Panc1 (cell line): ENCODE results near the gene SLC14A1. TPM values are rescaled to one million over a fixed set of nuclear protein-coding genes. Genes with fewer than 3 reads are reported as not detected.
A peak's percentile ranks its signal among the peaks of the same experiment; 100 is the strongest.

Experiments used
- ATAC-seq: fragments of 200-7000 bp; cut with Tn5 transposase; 2 replicates; pipeline ENCODE4 v1.9.1; 2020; ENCODE audit warnings: mild to moderate bottlenecking, moderate library complexity
- BruUV-seq: library from RNA; stranded (reverse); fragments of 400-500 nt; replicated peaks from 2 replicates; lab custom pipeline; 2021; lab: Mats Ljungman, UMichigan
- CTCF ChIA-PET: fragments of 300-600 bp; sonication (Branson Sonifier 250); formaldehyde crosslinking; loops from one replicate; lab custom pipeline; 2022; ENCODE audit warnings: antibody characterized with exemption; lab: Charles Lee
- POLR2A ChIA-PET: fragments of 300-600 bp; sonication (Branson Sonifier 250); formaldehyde crosslinking; loops from one replicate; lab custom pipeline; 2022; ENCODE audit warnings: antibody characterized with exemption; lab: Charles Lee
- DNase-seq: peaks from one replicate; pipeline ENCODE4 v3.0.0-alpha.2; 2010; ENCODE audit warnings: low read depth, low spot score
- H3K27ac ChIP-seq: 2 replicates; pipeline ENCODE4 v1.5.1; 2011; ENCODE audit warnings: mild to moderate bottlenecking, low read length, inconsistent platforms
- H3K27me3 ChIP-seq: fragments of 200-500 bp; sonication (Bioruptor generic); 2 replicates; pipeline ENCODE4 v1.6.0; 2014; ENCODE audit warnings: low read length, inconsistent platforms; ENCODE audit not compliant: control insufficient read depth, insufficient read depth
- H3K36me3 ChIP-seq: fragments of 200-500 bp; sonication (Bioruptor generic); 2 replicates; pipeline ENCODE4 v1.5.1; 2014; ENCODE audit warnings: inconsistent platforms, mild to moderate bottlenecking, low read length, moderate library complexity; ENCODE audit not compliant: control insufficient read depth, insufficient read depth
- H3K4me1 ChIP-seq: 2 replicates; pipeline ENCODE4 v1.5.1; 2011; ENCODE audit warnings: inconsistent platforms, mild to moderate bottlenecking, low read length, moderate library complexity; ENCODE audit not compliant: control insufficient read depth, insufficient read depth
- H3K4me3 ChIP-seq, 2 experiments: 2 replicates each; pipeline ENCODE4 v1.5.1; 2011 to 2012; ENCODE audit warnings: low read depth in 2 of 2, low read length in 2 of 2, mild to moderate bottlenecking in 2 of 2, inconsistent platforms in 1 of 2, moderate library complexity in 1 of 2
- H3K9me3 ChIP-seq: fragments of 200-500 bp; sonication (Bioruptor generic); 2 replicates; pipeline ENCODE4 v1.5.1; 2014; ENCODE audit warnings: low read depth, mild to moderate bottlenecking, inconsistent platforms, low read length, moderate library complexity; ENCODE audit not compliant: control insufficient read depth, insufficient read depth
- POLR2AphosphoS5 ChIP-seq: IDR thresholded peaks from 2 replicates; pipeline ENCODE4 v1.6.1; 2012; ENCODE audit warnings: mild to moderate bottlenecking, low read depth, low read length, moderate library complexity
- REST ChIP-seq, 2 experiments: IDR thresholded peaks; 2 replicates each; pipeline ENCODE4 v1.6.1; 2011 to 2012; ENCODE audit warnings: low read depth in 2 of 2, control low read depth in 1 of 2, low read length in 1 of 2, mild to moderate bottlenecking in 1 of 2, moderate library complexity in 1 of 2; ENCODE audit not compliant: insufficient read depth in 1 of 2
- SIN3A ChIP-seq: IDR thresholded peaks from 2 replicates; pipeline ENCODE4 v1.6.1; 2012; ENCODE audit warnings: low read depth, mild to moderate bottlenecking, low read length, moderate library complexity, borderline replicate concordance; ENCODE audit not compliant: insufficient read depth
- TCF7L2 ChIP-seq: IDR thresholded peaks from 2 replicates; pipeline ENCODE4 v1.6.1; 2011; ENCODE audit warnings: mild to moderate bottlenecking, low read depth, low read length, inconsistent platforms
- in situ Hi-C: cut with HindIII; loops from 2 replicates; pipeline ENCODE4 v1.10.0; 2016; ENCODE audit warnings: low sequenced_read_pairs, low pct_unique_long_range_greater_than_20kb
- intact Hi-C: fragments of 100-400 bp; cut with micrococcal nuclease; formaldehyde crosslinking; loops from one replicate; pipeline ENCODE4 v1.10.0; 2022; ENCODE audit not compliant: unreplicated experiment
- total RNA-seq: library from RNA; stranded (reverse); gene quantifications from one replicate; pipeline ENCODE4 v1.2.1, GENCODE V29; 2021; ENCODE audit not compliant: unreplicated experiment
- TF ChIP-seq, protein P1 (sequence below): fragments of 450-650 bp; IDR thresholded peaks from 2 replicates; pipeline ENCODE4 v1.5.1; 2017; ENCODE audit warnings: mild to moderate bottlenecking

Gene SLC14A1
- total RNA-seq, 1 experiment from 2014 or later: 1.2 TPM

DNA sequence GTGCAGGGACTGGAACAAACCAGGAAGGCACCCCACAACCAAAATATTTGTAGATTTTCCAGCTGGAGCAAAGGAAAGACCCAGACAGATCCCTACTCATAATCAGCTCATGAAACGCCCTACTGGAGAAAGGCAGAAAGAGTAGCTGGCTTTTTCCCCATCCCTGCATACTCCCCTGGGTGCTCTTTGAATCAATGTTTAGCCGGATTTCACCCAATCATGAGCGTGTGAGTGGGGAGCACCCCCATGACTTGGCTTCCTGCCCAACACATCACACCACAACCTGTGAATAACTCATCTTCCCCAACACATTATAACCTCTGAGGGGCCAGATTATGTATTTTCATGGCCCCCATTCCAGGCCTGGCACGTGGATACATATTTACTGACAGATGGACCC lies 35.1 kb upstream of the SLC14A1 start:
- BruUV-seq: no TSS peak
- no peak for DNase-seq
- CTCF ChIA-PET: no interaction called here

DNA sequence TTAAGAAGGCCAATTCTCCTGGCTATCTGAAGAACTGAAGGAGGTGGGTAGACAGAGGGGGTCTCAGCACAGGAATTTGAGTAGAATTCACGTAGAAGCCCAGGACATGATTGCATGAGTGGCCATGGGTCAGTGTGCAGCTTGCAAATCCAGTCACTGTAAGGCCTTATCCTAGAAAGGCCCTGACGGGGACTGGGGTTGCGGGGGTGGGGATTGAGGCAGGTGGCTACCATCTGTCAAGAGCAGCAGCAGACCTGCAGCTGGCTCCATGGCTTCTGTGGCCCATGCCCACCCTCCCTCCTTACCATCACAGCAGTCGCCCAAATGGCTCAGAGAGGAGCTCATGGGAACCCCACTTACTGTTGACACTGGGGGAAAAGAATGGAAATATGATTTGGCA lies 34.6 kb upstream of the SLC14A1 start:
- Histone ChIP-seq H3K9me3 (no peaks in the 10 kb centered on the region), H3K4me3 (no peak overlapping the region), H3K4me1 (no peaks in the 10 kb centered on the region), H3K36me3 (no peaks in the 10 kb centered on the region), H3K27me3 (no peaks in the 10 kb centered on the region), H3K27ac (no peak overlapping the region)
- CTCF ChIA-PET: no interaction called here
- no peak for ATAC-seq
- BruUV-seq: no TSS peak
- intact Hi-C loops: no loop called here
- POLR2A ChIA-PET: no interaction called here
- in situ Hi-C loops: no loop called here
- TF ChIP-seq SIN3A (no peak), TCF7L2 (no peak), POLR2AphosphoS5 (no peak), REST (IDR thresholded peaks at IDR 0.05; ENCODE audit: insufficient read depth in 1 of 2, low read depth in 2 of 2, low read length in 1 of 2) (no peak)
- TF ChIP-seq, protein P1, sequence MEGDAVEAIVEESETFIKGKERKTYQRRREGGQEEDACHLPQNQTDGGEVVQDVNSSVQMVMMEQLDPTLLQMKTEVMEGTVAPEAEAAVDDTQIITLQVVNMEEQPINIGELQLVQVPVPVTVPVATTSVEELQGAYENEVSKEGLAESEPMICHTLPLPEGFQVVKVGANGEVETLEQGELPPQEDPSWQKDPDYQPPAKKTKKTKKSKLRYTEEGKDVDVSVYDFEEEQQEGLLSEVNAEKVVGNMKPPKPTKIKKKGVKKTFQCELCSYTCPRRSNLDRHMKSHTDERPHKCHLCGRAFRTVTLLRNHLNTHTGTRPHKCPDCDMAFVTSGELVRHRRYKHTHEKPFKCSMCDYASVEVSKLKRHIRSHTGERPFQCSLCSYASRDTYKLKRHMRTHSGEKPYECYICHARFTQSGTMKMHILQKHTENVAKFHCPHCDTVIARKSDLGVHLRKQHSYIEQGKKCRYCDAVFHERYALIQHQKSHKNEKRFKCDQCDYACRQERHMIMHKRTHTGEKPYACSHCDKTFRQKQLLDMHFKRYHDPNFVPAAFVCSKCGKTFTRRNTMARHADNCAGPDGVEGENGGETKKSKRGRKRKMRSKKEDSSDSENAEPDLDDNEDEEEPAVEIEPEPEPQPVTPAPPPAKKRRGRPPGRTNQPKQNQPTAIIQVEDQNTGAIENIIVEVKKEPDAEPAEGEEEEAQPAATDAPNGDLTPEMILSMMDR: no peak
- no peak for DNase-seq

More for the DNA sequence above, 35.1 kb upstream of the SLC14A1 start:
- TF ChIP-seq TCF7L2 (no peak), POLR2AphosphoS5 (no peak)
- H3K4me3 ChIP-seq: no peak overlapping the region
- intact Hi-C loops: no loop called here
- no peak overlapping the region for H3K27ac ChIP-seq
- no peaks in the 10 kb centered on the region for H3K4me1 ChIP-seq
- no peaks in the 10 kb centered on the region for H3K36me3 ChIP-seq
- POLR2A ChIA-PET: no interaction called here
- in situ Hi-C loops: no loop called here
- H3K9me3 ChIP-seq: no peaks in the 10 kb centered on the region
- H3K27me3 ChIP-seq: no peaks in the 10 kb centered on the region
- no peak for ATAC-seq

DNA sequence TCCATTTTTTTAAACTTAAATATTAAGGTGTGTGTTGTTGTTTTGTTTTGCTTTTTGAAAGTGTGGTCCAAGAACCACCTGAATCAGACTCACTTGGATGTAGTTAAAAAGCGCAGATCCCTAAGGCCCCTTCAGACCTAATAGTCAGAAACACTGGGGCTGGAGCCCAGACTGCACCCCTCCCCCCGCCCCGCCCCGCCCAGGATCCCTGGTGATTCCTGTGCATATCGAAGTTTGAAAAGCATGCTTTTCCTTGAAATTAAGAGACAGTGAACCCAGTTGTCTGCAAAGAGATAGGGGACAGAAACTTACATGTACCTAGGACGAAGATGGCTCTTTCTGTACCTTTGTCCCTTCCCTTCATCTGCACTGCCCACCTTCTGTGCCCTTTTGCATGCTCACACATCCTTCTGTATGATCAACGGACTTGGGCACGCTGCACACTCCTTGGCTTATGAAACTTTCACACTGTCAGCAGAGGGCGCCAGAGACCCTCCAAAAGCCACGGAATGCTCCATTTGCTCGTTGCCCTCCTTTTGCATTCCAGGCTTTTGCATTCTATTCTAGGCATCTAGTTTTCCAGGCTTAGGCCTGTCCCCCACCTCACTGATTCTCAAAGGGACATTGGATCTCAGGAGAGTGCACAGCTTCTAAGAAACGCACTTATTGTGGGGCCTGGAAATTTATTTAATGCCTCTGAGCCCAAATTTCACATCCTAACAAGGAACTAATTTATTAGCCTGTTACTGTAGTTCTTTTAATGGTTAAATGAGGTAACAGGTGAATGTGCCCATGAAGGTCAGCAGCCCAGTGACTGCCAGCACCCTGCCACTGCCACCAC lies 32.8 kb upstream of the SLC14A1 start:
- ChIA-PET POLR2A (no interaction called here), CTCF (no interaction called here)
- in situ Hi-C loops: no loop called here
- no peaks in the 10 kb centered on the region for H3K36me3 ChIP-seq
- DNase-seq: peak; percentile 53
- no peaks in the 10 kb centered on the region for H3K9me3 ChIP-seq
- H3K4me1 ChIP-seq: no peaks in the 10 kb centered on the region
- ATAC-seq: peak; percentile 96
- BruUV-seq: no TSS peak
- H3K4me3 ChIP-seq: no peak overlapping the region
- TF ChIP-seq TCF7L2: no peak
- TF ChIP-seq POLR2AphosphoS5: no peak
- TF ChIP-seq, protein P1: peak; percentile 72
- TF ChIP-seq REST (IDR thresholded peaks at IDR 0.05; ENCODE audit: insufficient read depth in 1 of 2, low read depth in 2 of 2, low read length in 1 of 2): no peak
- no peak overlapping the region for H3K27ac ChIP-seq
- intact Hi-C loops: loop anchor here (2.0 to 5.0 kb wide), 3 partner anchors 148 to 281 kb away; no protein-coding TSS in a partner anchor
- H3K27me3 ChIP-seq: no peaks in the 10 kb centered on the region
